Right lobe of liver (tissue), 4 donors: ENCODE measurements around the gene CST8.

Source experiments
- CTCF ChIP-seq, 4 donors: fragments of 200-600 bp in 3 of 4; fragments of 450-650 bp in 1 of 4; IDR thresholded peaks; one replicate each; pipeline versions ENCODE4 v1.5.1 to v1.8.0; 2016 to 2022; ENCODE audit warnings: antibody characterized with exemption in 4 of 4, mild to moderate bottlenecking in 2 of 4
- POLR2A ChIP-seq: fragments of 450-650 bp; IDR thresholded peaks from one replicate; pipeline ENCODE4 v1.6.1; 2017; ENCODE audit warnings: antibody characterized with exemption, mild to moderate bottlenecking
- donor health status: DM: no; HTN: no; CAD: no.
- donor health status: DM: no; HTN: no; CAD: no.
- donor health status: DM: no; HTN: yes; CAD: no.

DNA sequence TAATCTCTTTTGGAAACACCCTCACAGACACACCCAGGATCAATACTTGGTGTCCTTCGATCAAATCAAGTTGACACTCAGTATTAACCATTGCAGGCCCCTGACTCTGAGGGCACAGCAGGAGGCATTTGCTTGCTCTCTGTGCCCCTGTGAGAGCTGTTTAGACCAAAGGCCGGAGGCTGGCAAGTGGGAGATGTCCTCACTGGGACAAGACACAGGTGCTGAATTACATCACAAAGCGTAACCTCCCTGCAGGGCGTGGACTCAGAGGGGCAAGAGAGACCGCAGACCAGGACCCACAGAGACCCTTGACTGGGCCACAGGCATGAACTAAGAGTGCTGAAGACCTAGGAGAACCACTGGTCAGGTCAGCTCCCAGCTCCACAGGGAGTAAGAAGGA is at the start of gene CST8:
- no peak for TF ChIP-seq POLR2A
- no peak for TF ChIP-seq CTCF (IDR thresholded peaks at IDR 0.05)
